ENCODE results near the gene N4BP2.
"Not testable (repeated sequence)": the region's sequence is repeated elsewhere in the genome, so short reads cannot be mapped to it uniquely, and the experiment has no call there.

N4BP2 gene

DNA sequence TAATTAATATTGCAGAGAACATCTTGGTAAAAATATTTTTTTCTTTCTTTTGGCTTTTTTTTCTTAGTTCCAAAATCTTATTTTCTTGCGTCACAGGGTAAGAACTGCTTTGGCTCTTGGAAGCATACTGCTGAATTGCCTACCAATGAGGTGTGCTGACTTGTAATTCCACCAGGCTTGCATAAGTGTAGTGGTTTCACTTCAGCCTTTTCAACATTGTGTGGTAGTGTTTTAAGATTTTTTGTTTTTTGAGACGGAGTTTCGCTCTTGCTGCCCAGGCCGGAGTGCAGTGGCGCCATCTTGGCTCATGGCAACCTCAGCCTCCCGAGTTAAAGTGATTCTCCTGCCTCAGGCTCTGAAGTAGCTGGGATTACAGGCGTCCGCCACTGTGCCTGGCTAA lies 42.4 kb downstream of the N4BP2 start:
- H3K4me1 ChIP-seq (ENCODE audit: control insufficient read depth, insufficient read depth, low read length), result no peaks in the 10 kb centered on the region
- ChIA-PET CTCF (no interaction called here), POLR2A (no interaction called here)
- peaks cover 0 to 12% of the 10 kb centered on the region in 2 experiments; a peak in 1 of 3 replicates for H3K36me3 ChIP-seq (ENCODE audit: control insufficient read depth in 2 of 2, insufficient read depth in 1 of 2, low read length in 2 of 2)
- TF ChIP-seq ZBTB17 (tag by site-specific recombination; IDR thresholded peaks at IDR 0.05) (no peak), BCL11A (tag by site-specific recombination; IDR thresholded peaks at IDR 0.05; ENCODE audit: low read depth) (no peak), ZNF140 (tag by site-specific recombination; IDR thresholded peaks at IDR 0.05) (no peak), ZSCAN30 (tag by site-specific recombination; IDR thresholded peaks at IDR 0.05) (no peak)
- no peak overlapping the region for H3K4me3 ChIP-seq (ENCODE audit: low read depth, low read length)
- no peak overlapping the region for H3K27ac ChIP-seq (ENCODE audit: extremely low read depth, low read depth, low read length)
- no peaks in the 10 kb centered on the region for H3K9me3 ChIP-seq (ENCODE audit: control insufficient read depth, insufficient read depth, low read depth, low read length)

DNA sequence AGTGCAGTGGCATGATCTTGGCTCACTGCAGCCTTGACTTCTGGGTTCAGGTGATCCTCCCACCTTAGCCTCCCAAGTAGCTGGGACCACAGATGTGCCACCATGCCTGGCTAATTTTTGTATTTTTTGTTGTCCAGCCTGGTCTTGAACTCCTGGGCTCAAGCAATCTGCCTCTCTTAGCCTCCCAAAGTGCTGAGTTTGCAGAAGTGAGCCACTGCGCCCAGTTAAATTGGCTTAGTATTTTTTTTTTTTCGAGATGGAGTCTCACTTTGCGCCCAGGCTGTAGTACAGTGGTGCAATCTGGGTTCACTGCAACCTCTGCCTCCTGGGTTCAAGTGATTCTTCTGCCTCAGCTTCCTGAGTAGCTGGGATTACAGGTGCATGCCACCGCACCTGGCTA lies 50.5 kb downstream of the N4BP2 start:
- CTCF ChIA-PET, result not testable (repeated sequence)

DNA sequence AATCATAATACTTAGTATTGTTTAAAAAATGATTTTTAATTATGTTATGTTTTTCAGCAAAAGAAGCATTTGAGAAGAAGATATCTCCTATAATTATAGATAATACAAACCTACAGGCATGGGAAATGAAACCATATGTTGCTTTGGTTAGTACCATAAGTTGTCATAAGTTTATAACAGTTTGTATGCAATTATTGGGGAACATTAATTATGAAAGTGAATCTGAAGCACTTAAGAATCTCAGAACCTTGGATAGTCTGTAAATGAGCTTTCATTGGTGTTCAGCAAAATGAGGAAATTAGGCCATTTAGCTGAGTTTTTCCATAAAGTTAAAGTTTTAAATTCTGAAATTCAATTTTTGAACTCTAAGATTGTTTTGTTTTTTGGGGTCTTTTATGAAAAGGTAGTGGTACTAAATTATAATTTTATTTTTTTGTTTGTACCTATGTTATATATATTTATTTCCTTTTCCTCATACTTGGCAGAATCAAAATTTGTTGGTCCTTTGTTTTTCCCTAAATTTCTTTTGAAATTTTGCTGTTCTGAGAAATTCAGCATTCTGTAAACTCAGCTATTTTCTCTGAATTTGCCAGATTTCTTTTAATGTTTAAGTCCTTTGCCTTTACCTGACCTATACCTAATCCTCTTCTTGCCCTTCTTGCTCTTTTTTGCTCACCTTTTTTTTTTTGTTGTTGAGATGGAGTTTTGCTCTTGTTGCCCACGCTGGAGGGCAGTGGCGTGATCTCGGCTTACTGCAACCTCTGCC lies 55.6 kb downstream of the N4BP2 start:
- H3K27ac ChIP-seq (ENCODE audit: extremely low read depth, low read depth, low read length), result no peak overlapping the region
- H3K36me3 ChIP-seq (ENCODE audit: control insufficient read depth in 2 of 2, insufficient read depth in 1 of 2, low read length in 2 of 2), result peaks cover 0 to 22% of the 10 kb centered on the region in 2 experiments; a peak in 2 of 3 replicates
- no peaks in the 10 kb centered on the region for H3K4me1 ChIP-seq (ENCODE audit: control insufficient read depth, insufficient read depth, low read length)
- ChIA-PET POLR2A (interaction anchor here (1.3 kb wide), 1 partner anchor 474 kb away, joined by 3 read pairs; the partner anchor contains the start of gene SMIM14), CTCF (interaction anchor here (0.6 to 0.7 kb wide), 3 partner anchors 107 to 613 kb away, joined by 3 read pairs; no protein-coding TSS in a partner anchor)
- TF ChIP-seq, protein P1, sequence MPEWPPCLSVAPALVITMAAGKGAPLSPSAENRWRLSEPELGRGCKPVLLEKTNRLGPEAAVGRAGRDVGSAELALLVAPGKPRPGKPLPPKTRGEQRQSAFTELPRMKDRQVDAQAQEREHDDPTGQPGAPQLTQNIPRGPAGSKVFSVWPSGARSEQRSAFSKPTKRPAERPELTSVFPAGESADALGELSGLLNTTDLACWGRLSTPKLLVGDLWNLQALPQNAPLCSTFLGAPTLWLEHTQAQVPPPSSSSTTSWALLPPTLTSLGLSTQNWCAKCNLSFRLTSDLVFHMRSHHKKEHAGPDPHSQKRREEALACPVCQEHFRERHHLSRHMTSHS (tag by site-specific recombination; IDR thresholded peaks at IDR 0.05), result no peak
- TF ChIP-seq ZNF621 (tag by site-specific recombination; IDR thresholded peaks at IDR 0.05) (no peak), ZNF658 (tag by site-specific recombination; IDR thresholded peaks at IDR 0.05) (no peak), ZNF114 (tag by site-specific recombination; IDR thresholded peaks at IDR 0.05) (no peak), ZNF473 (tag by site-specific recombination; IDR thresholded peaks at IDR 0.05) (no peak), GLIS1 (tag by site-specific recombination; IDR thresholded peaks at IDR 0.05) (no peak)
- no peak overlapping the region for H3K4me3 ChIP-seq (ENCODE audit: low read depth, low read length)
- H3K9me3 ChIP-seq (ENCODE audit: control insufficient read depth, insufficient read depth, low read depth, low read length), result no peaks in the 10 kb centered on the region

More for the DNA sequence above, 50.5 kb downstream of the N4BP2 start:
- H3K4me3 ChIP-seq (ENCODE audit: low read depth, low read length); POLR2A ChIA-PET; H3K4me1 ChIP-seq (ENCODE audit: control insufficient read depth, insufficient read depth, low read length); H3K27ac ChIP-seq (ENCODE audit: extremely low read depth, low read depth, low read length); H3K9me3 ChIP-seq (ENCODE audit: control insufficient read depth, insufficient read depth, low read depth, low read length): not testable (repeated sequence)
- peaks cover 0 to 24% of the 10 kb centered on the region in 2 experiments; a peak in 2 of 3 replicates for H3K36me3 ChIP-seq (ENCODE audit: control insufficient read depth in 2 of 2, insufficient read depth in 1 of 2, low read length in 2 of 2)

DNA sequence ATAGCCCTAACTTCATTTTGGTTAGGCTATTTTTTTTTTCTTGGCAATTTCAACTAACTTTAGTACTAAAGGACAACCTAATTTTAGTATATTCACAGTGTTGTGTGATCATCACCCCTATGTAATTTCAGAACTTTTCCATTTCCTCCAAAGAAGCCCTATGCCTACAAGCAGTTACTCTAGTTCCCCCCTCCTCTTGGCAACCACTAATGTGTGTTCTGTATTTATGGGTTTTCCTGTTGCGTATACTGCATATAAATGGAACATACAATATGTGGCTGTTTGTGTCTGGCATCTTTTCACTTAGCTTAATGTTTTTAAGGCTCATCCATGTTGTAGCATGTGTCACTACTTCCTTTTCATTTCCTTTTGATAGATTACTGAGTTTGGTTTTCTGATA lies 57.6 kb downstream of the N4BP2 start:
- Histone ChIP-seq H3K36me3 (ENCODE audit: control insufficient read depth in 2 of 2, insufficient read depth in 1 of 2, low read length in 2 of 2) (peaks cover 0 to 19% of the 10 kb centered on the region in 2 experiments; a peak in 2 of 3 replicates), H3K27ac (ENCODE audit: extremely low read depth, low read depth, low read length) (no peak overlapping the region), H3K9me3 (ENCODE audit: control insufficient read depth, insufficient read depth, low read depth, low read length) (no peaks in the 10 kb centered on the region), H3K4me1 (ENCODE audit: control insufficient read depth, insufficient read depth, low read length) (no peaks in the 10 kb centered on the region), H3K4me3 (ENCODE audit: low read depth, low read length) (no peak overlapping the region)
- ChIA-PET POLR2A (no interaction called here), CTCF (interaction anchor here (0.7 kb wide), 1 partner anchor 56 kb away, joined by 3 read pairs; no protein-coding TSS in a partner anchor)
- TF ChIP-seq ZNF426 (tag by site-specific recombination; IDR thresholded peaks at IDR 0.05) (no peak), SALL2 (tag by site-specific recombination; IDR thresholded peaks at IDR 0.05; ENCODE audit: borderline replicate concordance) (no peak), BCL11A (tag by site-specific recombination; IDR thresholded peaks at IDR 0.05; ENCODE audit: low read depth) (no peak), ZNF404 (tag by site-specific recombination; IDR thresholded peaks at IDR 0.05) (no peak), BCL11B (tag by site-specific recombination; IDR thresholded peaks at IDR 0.05; ENCODE audit: low read depth) (no peak), ZNF600 (tag by site-specific recombination; IDR thresholded peaks at IDR 0.05) (no peak), GFI1B (tag by site-specific recombination; IDR thresholded peaks at IDR 0.05) (no peak), ZNF394 (tag by site-specific recombination; IDR thresholded peaks at IDR 0.05; ENCODE audit: borderline replicate concordance) (no peak), SCRT1 (tag by site-specific recombination; IDR thresholded peaks at IDR 0.05; ENCODE audit: borderline replicate concordance) (no peak)
- TF ChIP-seq, protein P2, sequence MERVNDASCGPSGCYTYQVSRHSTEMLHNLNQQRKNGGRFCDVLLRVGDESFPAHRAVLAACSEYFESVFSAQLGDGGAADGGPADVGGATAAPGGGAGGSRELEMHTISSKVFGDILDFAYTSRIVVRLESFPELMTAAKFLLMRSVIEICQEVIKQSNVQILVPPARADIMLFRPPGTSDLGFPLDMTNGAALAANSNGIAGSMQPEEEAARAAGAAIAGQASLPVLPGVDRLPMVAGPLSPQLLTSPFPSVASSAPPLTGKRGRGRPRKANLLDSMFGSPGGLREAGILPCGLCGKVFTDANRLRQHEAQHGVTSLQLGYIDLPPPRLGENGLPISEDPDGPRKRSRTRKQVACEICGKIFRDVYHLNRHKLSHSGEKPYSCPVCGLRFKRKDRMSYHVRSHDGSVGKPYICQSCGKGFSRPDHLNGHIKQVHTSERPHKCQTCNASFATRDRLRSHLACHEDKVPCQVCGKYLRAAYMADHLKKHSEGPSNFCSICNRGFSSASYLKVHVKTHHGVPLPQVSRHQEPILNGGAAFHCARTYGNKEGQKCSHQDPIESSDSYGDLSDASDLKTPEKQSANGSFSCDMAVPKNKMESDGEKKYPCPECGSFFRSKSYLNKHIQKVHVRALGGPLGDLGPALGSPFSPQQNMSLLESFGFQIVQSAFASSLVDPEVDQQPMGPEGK (tag by site-specific recombination; IDR thresholded peaks at IDR 0.05), result no peak
- TF ChIP-seq, protein P3, sequence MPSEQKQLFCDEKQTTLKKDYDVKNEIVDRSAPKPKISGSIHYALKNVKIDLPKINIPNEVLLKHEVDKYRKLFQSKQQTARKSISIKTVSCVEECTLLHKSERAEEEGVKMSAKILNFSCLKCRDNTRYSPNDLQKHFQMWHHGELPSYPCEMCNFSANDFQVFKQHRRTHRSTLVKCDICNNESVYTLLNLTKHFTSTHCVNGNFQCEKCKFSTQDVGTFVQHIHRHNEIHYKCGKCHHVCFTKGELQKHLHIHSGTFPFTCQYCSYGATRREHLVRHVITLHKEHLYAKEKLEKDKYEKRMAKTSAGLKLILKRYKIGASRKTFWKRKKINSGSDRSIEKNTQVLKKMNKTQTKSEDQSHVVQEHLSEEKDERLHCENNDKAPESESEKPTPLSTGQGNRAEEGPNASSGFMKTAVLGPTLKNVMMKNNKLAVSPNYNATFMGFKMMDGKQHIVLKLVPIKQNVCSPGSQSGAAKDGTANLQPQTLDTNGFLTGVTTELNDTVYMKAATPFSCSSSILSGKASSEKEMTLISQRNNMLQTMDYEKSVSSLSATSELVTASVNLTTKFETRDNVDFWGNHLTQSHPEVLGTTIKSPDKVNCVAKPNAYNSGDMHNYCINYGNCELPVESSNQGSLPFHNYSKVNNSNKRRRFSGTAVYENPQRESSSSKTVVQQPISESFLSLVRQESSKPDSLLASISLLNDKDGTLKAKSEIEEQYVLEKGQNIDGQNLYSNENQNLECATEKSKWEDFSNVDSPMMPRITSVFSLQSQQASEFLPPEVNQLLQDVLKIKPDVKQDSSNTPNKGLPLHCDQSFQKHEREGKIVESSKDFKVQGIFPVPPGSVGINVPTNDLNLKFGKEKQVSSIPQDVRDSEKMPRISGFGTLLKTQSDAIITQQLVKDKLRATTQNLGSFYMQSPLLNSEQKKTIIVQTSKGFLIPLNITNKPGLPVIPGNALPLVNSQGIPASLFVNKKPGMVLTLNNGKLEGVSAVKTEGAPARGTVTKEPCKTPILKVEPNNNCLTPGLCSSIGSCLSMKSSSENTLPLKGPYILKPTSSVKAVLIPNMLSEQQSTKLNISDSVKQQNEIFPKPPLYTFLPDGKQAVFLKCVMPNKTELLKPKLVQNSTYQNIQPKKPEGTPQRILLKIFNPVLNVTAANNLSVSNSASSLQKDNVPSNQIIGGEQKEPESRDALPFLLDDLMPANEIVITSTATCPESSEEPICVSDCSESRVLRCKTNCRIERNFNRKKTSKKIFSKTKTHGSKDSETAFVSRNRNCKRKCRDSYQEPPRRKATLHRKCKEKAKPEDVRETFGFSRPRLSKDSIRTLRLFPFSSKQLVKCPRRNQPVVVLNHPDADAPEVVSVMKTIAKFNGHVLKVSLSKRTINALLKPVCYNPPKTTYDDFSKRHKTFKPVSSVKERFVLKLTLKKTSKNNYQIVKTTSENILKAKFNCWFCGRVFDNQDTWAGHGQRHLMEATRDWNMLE (tag by site-specific recombination; conservative IDR thresholded peaks at IDR 0.05; ENCODE audit: low read depth), result no peak

Measured in HEK293 (cell line).